Endodermal cell (in vitro differentiated cells): ENCODE data around the gene GTF3C2. TPM values are rescaled to one million over a fixed set of nuclear protein-coding genes. Genes with fewer than 3 reads are reported as not detected.
A peak's percentile ranks its signal among the peaks of the same experiment; 100 is the strongest.

ENCODE experiments used
- DNase-seq: peaks from one replicate; pipeline ENCODE4 v3.0.0-alpha.2; 2017
- H3K27ac ChIP-seq: 2 replicates; pipeline ENCODE4 v1.5.1; 2013; ENCODE audit warnings: mild to moderate bottlenecking, low read depth, low read length, moderate library complexity
- H3K27me3 ChIP-seq: 2 replicates; pipeline ENCODE4 v1.6.1; 2013; ENCODE audit warnings: mild to moderate bottlenecking, low read length, moderate library complexity; ENCODE audit not compliant: insufficient read depth, control insufficient read depth, poor library complexity, severe bottlenecking
- H3K36me3 ChIP-seq: 2 replicates; pipeline ENCODE4 v1.7.0; 2013; ENCODE audit warnings: mild to moderate bottlenecking, low read length, moderate library complexity; ENCODE audit not compliant: control insufficient read depth, insufficient read depth
- H3K4me1 ChIP-seq: one replicate; pipeline ENCODE4 v1.7.0; 2013; ENCODE audit warnings: low read length; ENCODE audit not compliant: control insufficient read depth, insufficient read depth
- H3K4me3 ChIP-seq: 2 replicates; pipeline ENCODE4 v1.5.1; 2013; ENCODE audit warnings: mild to moderate bottlenecking, low read length, moderate library complexity
- H3K9ac ChIP-seq: 2 replicates; pipeline ENCODE4 v1.6.1; 2013; ENCODE audit warnings: mild to moderate bottlenecking, low read length, moderate library complexity; ENCODE audit not compliant: poor library complexity, severe bottlenecking; ENCODE audit errors: extremely low read depth
- H3K9me3 ChIP-seq: 2 replicates; pipeline ENCODE4 v1.6.1; 2013; ENCODE audit warnings: mild to moderate bottlenecking, low read length, moderate library complexity; ENCODE audit not compliant: control insufficient read depth
- H3K27ac Mint-ChIP-seq: 2 replicates; pipeline ENCODE4 v1.8.0; 2020; ENCODE audit warnings: mixed read lengths
- H3K27me3 Mint-ChIP-seq: 2 replicates; pipeline ENCODE4 v1.8.0; 2021; ENCODE audit warnings: mild to moderate bottlenecking, mixed read lengths; ENCODE audit not compliant: insufficient read depth
- H3K36me3 Mint-ChIP-seq: 2 replicates; pipeline ENCODE4 v1.8.0; 2020; ENCODE audit warnings: low read depth, mixed read lengths
- H3K4me1 Mint-ChIP-seq: 2 replicates; pipeline ENCODE4 v1.8.0; 2020; ENCODE audit warnings: mixed read lengths
- H3K4me3 Mint-ChIP-seq: 2 replicates; pipeline ENCODE4 v1.8.0; 2020; ENCODE audit warnings: mild to moderate bottlenecking, moderate library complexity, mixed read lengths
- H3K9me3 Mint-ChIP-seq: 2 replicates; pipeline ENCODE4 v1.8.0; 2020; ENCODE audit warnings: mild to moderate bottlenecking, mixed read lengths
- CTCF ChIP-seq: fragments of 200-600 bp; sonication (generic); conservative IDR thresholded peaks from 2 replicates; pipeline ENCODE4 v1.5.0; 2021; ENCODE audit warnings: antibody characterized with exemption, mild to moderate bottlenecking
- WGBS, 2 experiments: methylation state at CpG; one replicate each; pipeline versions ENCODE4 v1.1.5 to v1.1.7; 2013; ENCODE audit warnings: missing lambda C conversion rate in 2 of 2, mixed read lengths in 1 of 2; ENCODE audit not compliant: insufficient coverage in 1 of 2, insufficient read length in 1 of 2; 5-methylcytosine and 5-hydroxymethylcytosine counted together
- total RNA-seq, 2 donors: library from RNA; stranded (reverse); fragmentation: NEBNext Ultra II Directional in 1 of 2; extraction: Animal tissue kit (Norgen Biotek cat#: 25700) in 1 of 2; gene quantifications; 2 replicates in 1 of 2; 3 replicates in 1 of 2; pipeline ENCODE4 v1.2.1, GENCODE V29; 2021

Gene GTF3C2
- total RNA-seq, 2 donors from 2014 or later: 105 to 120 TPM

DNA sequence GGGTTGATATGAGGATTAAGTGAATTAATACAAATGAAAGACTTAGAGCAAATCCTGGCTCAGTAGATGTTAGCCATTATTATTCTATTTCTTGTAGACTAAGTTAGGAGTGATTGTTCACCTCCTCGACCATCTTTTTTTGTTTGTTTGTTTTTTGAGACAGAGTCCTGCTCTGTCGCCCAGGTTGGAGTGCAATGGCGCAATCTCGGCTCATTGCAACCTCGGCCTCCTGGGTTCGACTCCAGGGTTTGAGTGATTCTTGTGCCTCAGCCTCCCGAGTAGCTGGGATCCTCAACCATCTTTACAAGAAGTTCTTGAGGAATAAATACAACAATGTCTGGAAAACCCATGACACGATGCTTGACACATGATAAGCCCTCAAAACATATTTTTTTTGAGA is 61.6 kb downstream of the GTF3C2 start:
- no peak for DNase-seq
- Mint-ChIP-seq H3K27me3 (no peaks in the 10 kb centered on the region), H3K4me1 (peaks cover 18% of the 10 kb centered on the region), H3K36me3 (no peaks in the 10 kb centered on the region), H3K4me3 (no peak overlapping the region), H3K27ac (no peak overlapping the region), H3K9me3 (no peaks in the 10 kb centered on the region)
- Histone ChIP-seq H3K9me3 (no peaks in the 10 kb centered on the region), H3K4me3 (no peak overlapping the region), H3K4me1 (peaks cover 7% of the 10 kb centered on the region), H3K27me3 (no peaks in the 10 kb centered on the region), H3K9ac (no peak overlapping the region), H3K27ac (no peak overlapping the region), H3K36me3 (no peaks in the 10 kb centered on the region)
- 93 to 94% methylated on average over 8 of the region's 8 CpGs for WGBS, 2 experiments
- TF ChIP-seq CTCF: no peak

- Histone ChIP-seq H3K27me3 (no peaks in the 10 kb centered on the region), H3K4me1 (peaks cover 7% of the 10 kb centered on the region), H3K27ac (no peak overlapping the region), H3K9me3 (no peaks in the 10 kb centered on the region), H3K36me3 (no peaks in the 10 kb centered on the region), H3K4me3 (no peak overlapping the region), H3K9ac (no peak overlapping the region)
- Mint-ChIP-seq H3K27ac (no peak overlapping the region), H3K9me3 (no peaks in the 10 kb centered on the region), H3K36me3 (no peaks in the 10 kb centered on the region), H3K4me3 (no peak overlapping the region), H3K27me3 (no peaks in the 10 kb centered on the region), H3K4me1 (peaks cover 18% of the 10 kb centered on the region)
- WGBS, 2 experiments: 22 to 51% methylated on average over 4 to 6 of the region's 6 CpGs
- peak; percentile 70 for TF ChIP-seq CTCF
- DNase-seq: peak; percentile 80
These were observed 64.7 kb downstream of the GTF3C2 start for GRCh38 chr2:27291865-27292264.

GRCh38 chr2:27290549-27290948 is 66.0 kb downstream of the GTF3C2 start:
- DNase-seq: no peak
- H3K4me1 Mint-ChIP-seq: peaks cover 18% of the 10 kb centered on the region
- H3K27ac Mint-ChIP-seq: no peak overlapping the region
- Histone ChIP-seq H3K9ac (no peak overlapping the region), H3K9me3 (no peaks in the 10 kb centered on the region), H3K4me1 (peaks cover 7% of the 10 kb centered on the region), H3K27ac (no peak overlapping the region), H3K27me3 (no peaks in the 10 kb centered on the region), H3K36me3 (no peaks in the 10 kb centered on the region), H3K4me3 (no peak overlapping the region)
- no peak for TF ChIP-seq CTCF
- no peak overlapping the region for H3K4me3 Mint-ChIP-seq
- H3K27me3 Mint-ChIP-seq: no peaks in the 10 kb centered on the region
- WGBS, 2 experiments: 96 to 100% methylated on average over 4 to 5 of the region's 5 CpGs
- no peaks in the 10 kb centered on the region for H3K36me3 Mint-ChIP-seq
- H3K9me3 Mint-ChIP-seq: no peaks in the 10 kb centered on the region
